Tibial nerve (tissue), 4 donors: ENCODE data around the gene ZBTB47. TPM values are rescaled to one million over a fixed set of nuclear protein-coding genes. Genes with fewer than 3 reads are reported as not detected.

Experiments used
- DNase-seq, 2 donors: peaks; one replicate each; pipeline ENCODE4 v3.0.0-alpha.2; 2019; ENCODE audit warnings: low spot score in 2 of 2
- H3K27ac ChIP-seq, 4 donors: fragments of 200-600 bp; sonication (generic) in 3 of 4; one replicate each; pipeline ENCODE4 v1.5.1; 2017 to 2019; ENCODE audit warnings: mild to moderate bottlenecking in 1 of 4
- H3K27me3 ChIP-seq, 2 donors: fragments of 200-600 bp; sonication (generic) in 1 of 2; one replicate each; pipeline versions ENCODE4 v1.5.1 to v1.6.0; 2017 to 2019
- H3K36me3 ChIP-seq, 3 donors: fragments of 200-600 bp; sonication (generic); one replicate each; pipeline ENCODE4 v1.5.1; 2018 to 2019
- H3K4me1 ChIP-seq, 4 donors: fragments of 200-600 bp; sonication (generic) in 3 of 4; one replicate each; pipeline ENCODE4 v1.5.1; 2017 to 2019
- H3K4me3 ChIP-seq, 4 donors: fragments of 200-600 bp; sonication (generic) in 3 of 4; one replicate each; pipeline ENCODE4 v1.5.1; 2017 to 2019; ENCODE audit warnings: mild to moderate bottlenecking in 1 of 4, moderate library complexity in 1 of 4
- H3K9me3 ChIP-seq, 4 donors: fragments of 200-600 bp; sonication (generic) in 3 of 4; one replicate each; pipeline ENCODE4 v1.5.1; 2017 to 2019
- CTCF ChIP-seq, 5 experiments: fragments of 200-600 bp in 3 of 5; fragments of 450-650 bp in 2 of 5; sonication (generic) in 3 of 5; IDR thresholded peaks; one replicate each; pipeline ENCODE4 v1.5.1; 2016 to 2019; ENCODE audit warnings: antibody characterized with exemption in 5 of 5, mild to moderate bottlenecking in 3 of 5, moderate library complexity in 2 of 5
- EP300 ChIP-seq, 2 donors: sonication (generic); formaldehyde crosslinking; IDR thresholded peaks; one replicate each; pipeline ENCODE4 v1.6.1; 2017; ENCODE audit warnings: antibody characterized with exemption in 2 of 2, mild to moderate bottlenecking in 1 of 2
- POLR2A ChIP-seq, 2 donors: fragments of 450-650 bp; IDR thresholded peaks; one replicate each; pipeline ENCODE4 v1.6.1; 2017; ENCODE audit warnings: antibody characterized with exemption in 2 of 2, mild to moderate bottlenecking in 2 of 2, moderate library complexity in 2 of 2
- WGBS, 2 donors: methylation state at CpG; one replicate each; pipeline ENCODE4 v1.1.5; 2018; 5-methylcytosine and 5-hydroxymethylcytosine counted together
- total RNA-seq, 4 donors: library from RNA; depleted of rRNA; stranded (reverse); fragments of >200 nt; gene quantifications; one replicate each; pipeline ENCODE4 v1.1.0, GENCODE V29; 2016

The ZBTB47 gene
- total RNA-seq, 4 donors from 2014 or later: 44.6 to 81.3 (median 60.3) TPM

DNA sequence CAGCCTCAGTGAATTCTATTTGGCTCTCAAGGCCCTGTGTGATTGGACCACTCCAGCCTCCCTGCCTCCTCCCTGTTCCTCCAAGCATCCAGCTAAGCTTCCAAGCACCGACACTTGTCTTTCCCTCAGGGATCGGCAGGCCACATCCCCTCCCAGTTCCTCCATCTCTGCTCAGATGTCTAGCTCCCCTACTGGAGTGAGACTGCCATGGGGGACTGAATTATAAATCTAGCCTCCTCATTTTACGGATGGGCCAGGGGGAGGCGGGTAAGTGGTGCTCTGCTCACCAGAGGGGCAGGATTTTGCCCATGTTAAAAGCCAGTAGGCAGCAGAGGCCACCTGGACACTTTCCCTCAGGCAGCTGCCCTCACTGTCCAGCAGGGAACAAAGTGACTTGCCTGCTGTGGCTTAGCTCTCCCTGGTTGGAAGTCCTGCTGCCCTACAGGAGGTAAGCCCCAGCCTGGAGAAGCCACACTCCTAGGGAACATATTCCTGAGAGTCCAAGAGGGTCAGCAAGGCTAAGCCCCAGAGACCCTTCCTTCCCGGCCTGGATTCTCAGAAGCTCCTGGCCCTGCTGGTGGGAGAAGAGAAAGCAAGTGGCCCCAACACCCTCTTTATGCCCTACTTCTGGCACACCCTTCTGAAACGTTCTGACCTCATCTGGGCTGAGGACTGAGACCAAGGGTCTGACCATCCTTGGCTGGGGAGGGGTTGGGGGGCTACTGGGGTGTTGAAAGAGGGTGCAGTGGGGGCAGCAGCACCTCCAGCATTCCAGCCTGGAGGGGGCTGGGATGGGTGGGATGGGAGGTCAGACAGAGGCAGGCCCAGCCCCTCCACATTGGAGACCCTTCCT lies 58.2 kb downstream of the ZBTB47 start:
- Histone ChIP-seq H3K9me3 (no peaks in the 10 kb centered on the region), H3K36me3 (no peaks in the 10 kb centered on the region), H3K4me3 (no peak overlapping the region), H3K27me3 (no peaks in the 10 kb centered on the region), H3K27ac (no peak overlapping the region), H3K4me1 (no peaks in the 10 kb centered on the region)
- TF ChIP-seq POLR2A (IDR thresholded peaks at IDR 0.05) (no peak), CTCF (IDR thresholded peaks at IDR 0.05) (no peak), EP300 (IDR thresholded peaks at IDR 0.05) (no peak)
- no peak for DNase-seq
- WGBS, 2 donors: 38 to 46% methylated on average over 6 of the region's 6 CpGs

DNA sequence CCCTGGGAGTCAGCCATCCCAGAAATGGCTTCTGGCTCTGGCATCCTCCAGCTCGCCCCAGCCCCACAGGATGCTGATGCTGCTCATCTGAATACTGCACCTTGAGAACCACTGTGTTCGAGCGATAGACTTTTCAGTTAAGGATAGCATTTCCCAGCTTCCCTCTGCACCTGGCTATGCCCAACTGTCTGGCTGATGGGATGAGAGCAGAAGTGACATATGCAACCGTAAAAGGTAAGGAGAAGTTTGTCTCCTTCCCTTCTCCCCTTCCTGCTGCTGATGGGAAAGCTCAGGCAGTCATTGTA lies 58.8 kb downstream of the ZBTB47 start:
- H3K9me3 ChIP-seq: no peaks in the 10 kb centered on the region
- no peak for DNase-seq
- H3K27ac ChIP-seq: no peak overlapping the region
- TF ChIP-seq CTCF (IDR thresholded peaks at IDR 0.05) (no peak), POLR2A (IDR thresholded peaks at IDR 0.05) (no peak)
- no peak overlapping the region for H3K4me3 ChIP-seq
- H3K4me1 ChIP-seq: no peaks in the 10 kb centered on the region
- H3K36me3 ChIP-seq: no peaks in the 10 kb centered on the region
- H3K27me3 ChIP-seq: no peaks in the 10 kb centered on the region
- 89 to 92% methylated on average over 4 of the region's 4 CpGs for WGBS, 2 donors

- no peaks in the 10 kb centered on the region for H3K4me1 ChIP-seq
- H3K27me3 ChIP-seq: no peaks in the 10 kb centered on the region
- WGBS, 2 donors: 82 to 87% methylated on average over 4 of the region's 5 CpGs
- DNase-seq: no peak
- TF ChIP-seq EP300 (IDR thresholded peaks at IDR 0.05) (no peak), POLR2A (IDR thresholded peaks at IDR 0.05) (no peak), CTCF (IDR thresholded peaks at IDR 0.05) (no peak)
- H3K9me3 ChIP-seq: no peaks in the 10 kb centered on the region
- H3K27ac ChIP-seq: no peak overlapping the region
- no peaks in the 10 kb centered on the region for H3K36me3 ChIP-seq
- no peak overlapping the region for H3K4me3 ChIP-seq
Measured at GRCh38 chr3:42712688-42713372, 59.3 kb downstream of the ZBTB47 start.

- TF ChIP-seq EP300 (IDR thresholded peaks at IDR 0.05) (no peak), POLR2A (IDR thresholded peaks at IDR 0.05) (no peak), CTCF (IDR thresholded peaks at IDR 0.05) (no peak)
- no peaks in the 10 kb centered on the region for H3K9me3 ChIP-seq
- no peak overlapping the region for H3K27ac ChIP-seq
- H3K27me3 ChIP-seq: no peaks in the 10 kb centered on the region
- no peaks in the 10 kb centered on the region for H3K36me3 ChIP-seq
- WGBS, 2 donors: 82 to 95% methylated on average over 2 of the region's 2 CpGs
- no peak overlapping the region for H3K4me3 ChIP-seq
- H3K4me1 ChIP-seq: no peaks in the 10 kb centered on the region
- no peak for DNase-seq
Measured at GRCh38 chr3:42713747-42714146, 60.2 kb downstream of the ZBTB47 start.

DNA sequence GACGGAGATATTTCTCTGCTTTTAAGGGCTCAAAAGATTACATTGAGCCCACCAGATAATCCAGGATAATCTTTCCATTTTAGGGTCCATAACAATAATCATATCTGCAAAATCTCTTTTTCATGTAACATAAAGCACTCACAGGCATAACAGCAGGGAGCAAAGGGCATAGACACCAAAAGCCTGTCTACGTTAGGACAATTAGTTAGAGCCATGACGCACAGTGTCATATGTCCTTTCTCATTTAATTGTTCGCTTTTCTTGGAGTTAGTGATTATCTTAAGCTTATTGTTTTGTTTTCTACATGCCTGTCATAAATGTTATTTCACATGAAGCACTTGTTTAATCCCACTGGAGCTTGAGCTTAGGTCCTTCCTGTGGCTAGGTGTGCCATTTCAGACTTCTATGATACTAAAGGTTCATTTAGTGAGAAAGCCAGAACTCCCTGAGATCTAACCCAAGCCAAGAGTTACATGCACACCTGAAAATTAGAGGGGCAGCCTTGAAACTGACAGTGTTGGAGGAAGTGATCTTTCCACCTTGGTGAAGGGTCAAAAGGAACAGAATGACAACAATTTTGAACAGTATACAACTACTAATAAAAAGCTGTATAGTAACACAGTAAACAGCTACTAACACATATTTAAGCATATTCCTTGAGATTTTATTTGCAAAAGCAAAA lies 60.8 kb downstream of the ZBTB47 start:
- no peaks in the 10 kb centered on the region for H3K4me1 ChIP-seq
- no peak overlapping the region for H3K4me3 ChIP-seq
- WGBS, 2 donors: 82 to 89% methylated on average over 4 of the region's 4 CpGs
- no peaks in the 10 kb centered on the region for H3K9me3 ChIP-seq
- H3K36me3 ChIP-seq: no peaks in the 10 kb centered on the region
- no peak overlapping the region for H3K27ac ChIP-seq
- TF ChIP-seq EP300 (IDR thresholded peaks at IDR 0.05) (no peak), POLR2A (IDR thresholded peaks at IDR 0.05) (no peak), CTCF (IDR thresholded peaks at IDR 0.05) (no peak)
- no peaks in the 10 kb centered on the region for H3K27me3 ChIP-seq
- DNase-seq: no peak
